ENCODE results near the gene PICK1.

Gene PICK1

GRCh38 chr22:38051261-38051660 lies 5.9 kb upstream of the PICK1 start:
- DNase-seq: peak; percentile 4

- DNase-seq: peak; percentile 71
These were observed 5.0 kb upstream of the PICK1 start for GRCh38 chr22:38051900-38052862.

- DNase-seq: no peak
These were observed 5.6 kb downstream of the PICK1 start for GRCh38 chr22:38062791-38063190.

GRCh38 chr22:38065539-38065938 lies 8.3 kb downstream of the PICK1 start:
- DNase-seq: no peak

- DNase-seq: no peak
These were observed 9.3 kb downstream of the PICK1 start for GRCh38 chr22:38066381-38067027.

- no peak for DNase-seq
These were observed 9.8 kb downstream of the PICK1 start for GRCh38 chr22:38067028-38067415.

GRCh38 chr22:38067761-38068360 lies 10.7 kb downstream of the PICK1 start:
- no peak for DNase-seq

GRCh38 chr22:38068641-38069371 lies 11.6 kb downstream of the PICK1 start:
- no peak for DNase-seq

- no peak for DNase-seq
These were observed 12.4 kb downstream of the PICK1 start for GRCh38 chr22:38069372-38070249.

- DNase-seq: no peak
These were observed 13.2 kb downstream of the PICK1 start for GRCh38 chr22:38070250-38070921.

- no peak for DNase-seq
These were observed 14.5 kb downstream of the PICK1 start for GRCh38 chr22:38071421-38072321.

GRCh38 chr22:38072322-38073149 lies 15.3 kb downstream of the PICK1 start:
- DNase-seq: no peak

GRCh38 chr22:38073150-38074130 lies 16.2 kb downstream of the PICK1 start:
- DNase-seq: no peak

- no peak for DNase-seq
These were observed 17.2 kb downstream of the PICK1 start for GRCh38 chr22:38074181-38075104.

- DNase-seq: no peak
These were observed 18.1 kb downstream of the PICK1 start for GRCh38 chr22:38075105-38075825.

- no peak for DNase-seq
These were observed 18.8 kb downstream of the PICK1 start for GRCh38 chr22:38075961-38076360.

Data from DMS53 (cell line).